Fibroblast of lung (primary cell): ENCODE results near the gene PKHD1.

Source experiments
- CTCF ChIP-seq, 2 donors: IDR thresholded peaks in 1 of 2; conservative IDR thresholded peaks in 1 of 2; 1 replicate in 1 of 2; 2 replicates in 1 of 2; pipeline ENCODE4 v1.5.1; 2011 to 2012; ENCODE audit warnings: low read length in 2 of 2, control low read depth in 1 of 2, inconsistent platforms in 1 of 2, low read depth in 1 of 2, mild to moderate bottlenecking in 1 of 2
- EZH2 ChIP-seq: IDR thresholded peaks from 2 replicates; pipeline ENCODE4 v1.5.1; 2012; ENCODE audit warnings: low read length, control low read depth, mild to moderate bottlenecking; ENCODE audit errors: missing control alignments

DNA sequence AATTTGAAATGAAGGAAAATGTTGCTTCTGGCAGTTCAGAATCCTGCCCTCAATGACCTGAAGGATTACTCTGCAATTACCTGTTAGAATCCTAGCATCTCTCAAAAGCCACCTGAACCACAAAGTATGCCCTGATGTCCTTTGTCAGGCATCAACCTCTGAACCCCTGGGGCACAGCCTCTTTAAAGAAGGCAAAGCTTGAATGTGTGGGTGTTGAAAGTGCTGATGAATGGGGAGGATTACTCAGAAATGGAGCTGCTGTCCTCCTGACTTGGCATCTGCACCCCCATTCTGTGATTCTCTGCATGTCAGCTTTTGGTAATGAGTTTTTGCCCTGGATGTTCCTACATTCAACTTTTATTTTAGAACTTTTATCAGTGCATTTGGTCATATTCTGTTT lies 179.2 kb downstream of the PKHD1 start:
- TF ChIP-seq EZH2 = no peak
- TF ChIP-seq CTCF (conservative IDR thresholded peaks at IDR 0.05 in 1 of 2, IDR thresholded peaks at IDR 0.05 in 1 of 2; ENCODE audit: low read depth in 1 of 2, low read length in 2 of 2) = no peak
